GM12864 (cell line): ENCODE data around the gene ELF5.

Experiments
- DNase-seq: peaks from one replicate; pipeline ENCODE4 v3.0.0-alpha.2; 2011; ENCODE audit warnings: low read depth
- H3K4me3 ChIP-seq: 2 replicates; pipeline ENCODE4 v1.5.1; 2011; ENCODE audit warnings: mild to moderate bottlenecking, low read depth, low read length, control low read depth
- CTCF ChIP-seq: IDR thresholded peaks from 2 replicates; pipeline ENCODE4 v1.5.1; 2011; ENCODE audit warnings: low read depth, mild to moderate bottlenecking, moderate library complexity, low read length, control low read depth, inconsistent platforms; ENCODE audit errors: missing control alignments

The ELF5 gene

DNA sequence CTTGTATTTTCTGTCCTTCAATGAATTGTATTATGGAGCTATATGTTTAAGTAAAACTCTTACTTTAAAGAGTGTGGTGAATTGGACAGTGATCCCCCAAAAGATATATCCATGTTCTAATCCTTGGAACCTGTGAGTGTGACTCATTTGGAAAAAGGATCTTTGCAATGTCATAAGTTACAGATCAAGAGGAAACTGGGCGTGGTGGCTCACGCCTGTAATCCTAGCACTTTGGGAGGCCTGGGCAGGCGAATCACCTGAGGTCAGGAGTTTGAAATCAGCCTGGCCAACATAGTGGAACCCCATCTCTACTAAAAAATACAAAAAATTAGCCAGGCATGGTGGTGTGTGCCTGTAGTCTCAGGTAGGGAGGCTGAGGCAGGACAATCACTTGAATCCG is 36.7 kb downstream of the ELF5 start:
- no peak for DNase-seq
- H3K4me3 ChIP-seq = no peak overlapping the region
- TF ChIP-seq CTCF = no peak

DNA sequence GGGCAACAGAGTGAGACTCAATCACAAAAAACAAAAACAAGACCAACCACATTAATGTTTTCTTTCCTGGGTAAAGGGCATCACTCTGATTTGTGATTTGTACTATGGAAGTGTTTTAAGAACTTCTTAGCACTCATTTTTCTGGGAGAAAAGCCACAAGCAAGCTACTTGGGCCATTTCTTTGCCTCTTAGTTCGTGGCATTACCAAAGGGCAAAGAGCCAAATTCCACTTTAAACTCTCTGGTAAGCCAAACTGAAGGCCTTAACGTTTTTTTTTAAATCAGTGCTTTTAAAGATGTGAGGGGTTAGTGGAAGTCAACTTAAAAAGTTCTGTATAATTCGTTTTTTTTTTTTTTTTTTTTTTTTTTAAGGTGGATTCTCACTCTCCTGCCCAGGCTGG is 37.9 kb downstream of the ELF5 start:
- no peak overlapping the region for H3K4me3 ChIP-seq
- TF ChIP-seq CTCF = no peak
- DNase-seq = no peak

DNA sequence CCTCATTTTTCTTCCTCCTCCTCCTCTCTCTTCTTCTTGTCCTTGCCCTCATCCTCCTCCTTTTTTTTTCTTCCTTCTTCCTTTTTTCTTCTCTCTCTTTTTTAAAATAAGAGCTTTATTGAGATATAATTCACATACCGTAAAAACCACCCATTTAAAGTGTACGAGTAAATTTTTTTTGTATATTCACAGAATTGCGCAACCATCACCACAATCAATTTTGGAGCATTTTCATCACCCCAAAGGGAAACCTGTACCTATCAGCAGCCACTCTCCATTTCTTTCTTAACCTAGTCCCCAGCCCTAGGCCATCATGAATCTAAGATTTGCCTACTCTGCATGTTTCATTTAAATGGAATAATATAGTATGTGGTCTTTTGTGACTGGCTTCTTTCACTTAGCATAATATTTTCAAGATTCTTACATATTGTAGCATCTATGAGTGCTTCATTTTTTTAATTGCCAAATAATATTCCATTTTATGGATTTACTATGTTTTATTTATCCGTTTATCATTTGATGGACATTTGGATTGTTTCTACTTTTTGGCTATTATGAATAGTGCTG is 39.9 kb downstream of the ELF5 start:
- DNase-seq = no peak
- H3K4me3 ChIP-seq = no peak overlapping the region
- no peak for TF ChIP-seq CTCF

DNA sequence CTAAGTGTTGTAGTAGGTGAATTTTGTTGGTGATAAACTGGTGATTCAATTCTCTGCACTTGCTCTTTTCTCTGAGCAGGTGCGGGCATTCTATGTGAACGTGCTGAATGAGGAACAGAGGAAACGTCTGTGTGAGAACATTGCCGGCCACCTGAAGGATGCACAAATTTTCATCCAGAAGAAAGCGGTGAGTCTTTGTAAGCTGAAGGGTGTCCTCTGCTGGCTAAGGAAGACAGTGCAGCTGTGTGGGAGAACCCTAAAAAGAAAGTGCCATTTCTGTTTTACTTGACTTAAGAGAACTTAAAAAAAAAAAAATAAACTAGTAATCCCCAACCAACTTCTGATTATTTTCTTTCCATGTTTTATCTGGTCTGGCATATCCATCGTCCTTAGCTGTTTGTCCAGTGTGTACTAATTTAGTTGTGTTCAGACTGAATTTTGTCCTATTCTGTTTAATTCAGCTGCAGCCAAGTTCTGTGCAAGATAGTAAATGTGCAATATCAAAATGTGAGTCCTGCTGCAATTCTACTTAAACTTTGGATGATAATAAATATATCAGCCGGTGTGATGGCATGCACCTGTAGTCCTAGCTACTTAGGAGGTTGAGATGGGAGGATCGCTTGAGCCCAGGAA is 45.3 kb downstream of the ELF5 start:
- no peak overlapping the region for H3K4me3 ChIP-seq
- peak; percentile 41 for DNase-seq
- peak; percentile 92 for TF ChIP-seq CTCF

DNA sequence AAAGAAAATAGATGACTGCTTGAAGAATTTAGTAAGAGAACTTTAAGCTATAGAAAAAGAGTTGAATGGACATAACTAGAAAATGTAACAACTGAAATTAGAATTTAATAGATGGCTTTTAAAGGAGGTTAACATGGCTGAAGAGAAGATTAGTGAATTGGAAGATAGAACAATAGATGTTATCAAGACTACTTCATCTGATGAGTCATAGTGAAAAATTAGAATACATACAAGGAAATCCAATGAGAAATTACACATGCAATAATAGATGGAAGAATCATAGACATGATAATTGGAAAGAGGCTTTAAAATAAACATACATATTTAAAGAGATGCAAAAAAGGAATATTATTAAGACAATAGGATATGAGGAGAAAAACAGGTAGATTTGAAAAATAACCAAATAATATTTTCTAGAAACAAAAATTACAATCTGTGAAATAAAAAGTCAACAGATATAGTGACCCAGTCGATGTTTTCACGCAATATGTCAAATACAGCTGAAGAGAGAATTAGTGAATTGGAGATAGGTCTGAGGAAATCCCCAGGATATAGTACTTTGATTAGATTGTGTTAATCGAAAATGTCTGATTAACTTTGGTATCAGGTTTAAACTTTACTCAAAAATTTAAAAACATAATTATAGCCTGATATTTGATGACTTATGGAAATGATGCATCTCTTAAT is 46.6 kb downstream of the ELF5 start:
- no peak for DNase-seq
- H3K4me3 ChIP-seq = no peak overlapping the region
- TF ChIP-seq CTCF = no peak

DNA sequence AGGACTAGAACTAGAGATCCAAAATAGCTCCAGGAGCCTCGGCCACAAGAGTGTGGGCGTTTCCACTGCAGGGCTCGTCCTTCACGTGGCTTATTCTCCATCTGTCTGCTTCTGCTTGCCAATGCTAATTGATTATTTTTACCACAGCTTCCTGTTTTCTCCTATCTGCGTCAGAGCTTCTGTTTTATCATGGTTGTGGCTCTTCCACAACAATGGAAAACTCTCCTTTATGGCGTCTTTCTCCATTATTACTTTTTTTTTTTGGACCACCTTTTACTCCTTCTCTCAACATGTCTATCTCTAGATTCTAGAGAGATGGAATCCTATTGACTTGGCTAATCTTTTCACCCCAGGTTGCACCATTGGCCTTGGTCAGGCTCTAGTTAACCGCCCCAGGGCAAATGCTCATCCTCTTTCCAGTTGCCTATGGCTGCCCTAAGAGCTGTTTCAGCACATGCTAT is 49.0 kb downstream of the ELF5 start:
- DNase-seq = no peak
- TF ChIP-seq CTCF = no peak

More for the DNA sequence above, 49.0 kb downstream of the ELF5 start:
- no peak overlapping the region for H3K4me3 ChIP-seq
